A549 (cell line): ENCODE data around the gene ADD2. TPM values are rescaled to one million over a fixed set of nuclear protein-coding genes. Genes with fewer than 3 reads are reported as not detected.

Experiments used
- ATAC-seq, 2 experiments: fragments of 200-7000 bp in 1 of 2; fragments of >200 bp in 1 of 2; cut with Nextera tagmentation in 1 of 2; cut with Tn5 transposase in 1 of 2; 3 replicates each; pipeline versions ENCODE4 v1.8.0 to v1.9.1; 2018 to 2020; ENCODE audit warnings: mild to moderate bottlenecking in 1 of 2, moderate library complexity in 1 of 2
- CTCF ChIA-PET: fragments of 300-600 bp; sonication (Branson Sonifier 250); formaldehyde crosslinking; extraction: SDS; loops from one replicate; lab custom pipeline; 2021; ENCODE audit warnings: antibody characterized with exemption, inconsistent platforms; lab: Yijun Ruan, JAX
- POLR2A ChIA-PET: fragments of 350-600 bp; formaldehyde crosslinking; extraction: SDS; loops from one replicate; lab custom pipeline; 2021; ENCODE audit warnings: antibody characterized with exemption, inconsistent platforms; lab: Yijun Ruan, JAX
- DNase-seq, 2 experiments: peaks; one replicate each; pipeline versions ENCODE4 v3.0.0 to v3.0.0-alpha.2; 2011 to 2016; ENCODE audit warnings: low read depth in 1 of 2, low spot score in 1 of 2
- FAIRE-seq: peaks from 2 replicates; lab custom pipeline; 2011; peaks lifted over from hg19 to GRCh38; lab: Jason Lieb, UNC
- H3K27ac ChIP-seq, 2 experiments: fragments of >200 bp; sonication (Bioruptor Twin); formaldehyde crosslinking; 3 replicates each; pipeline ENCODE4 v1.5.1; 2016 to 2017
- H3K4me1 ChIP-seq: fragments of >200 bp; sonication (Bioruptor Twin); formaldehyde crosslinking; 3 replicates; pipeline ENCODE4 v1.6.1; 2016
- H3K4me2 ChIP-seq: fragments of >200 bp; sonication (Bioruptor Twin); formaldehyde crosslinking; 3 replicates; pipeline ENCODE4 v1.6.1; 2016
- H3K4me3 ChIP-seq: fragments of >200 bp; sonication (Bioruptor Twin); formaldehyde crosslinking; 3 replicates; pipeline ENCODE4 v1.5.1; 2016
- H3K9me3 ChIP-seq: fragments of >200 bp; sonication (Bioruptor Twin); formaldehyde crosslinking; 3 replicates; pipeline ENCODE4 v1.6.1; 2016
- CHD4 ChIP-seq: fragments of 200-600 bp; sonication (generic); IDR thresholded peaks from 2 replicates; pipeline ENCODE4 v1.6.1; 2016; ENCODE audit warnings: antibody characterized with exemption, mild to moderate bottlenecking, borderline replicate concordance
- FOXS1 ChIP-seq: fragments of 250-450 bp; sonication (Bioruptor Pico); IDR thresholded peaks from 2 replicates; pipeline ENCODE4 v1.5.0; 2020; ENCODE audit warnings: mild to moderate bottlenecking, moderate library complexity
- JUN ChIP-seq, 2 experiments: fragments of >200 bp; sonication (Bioruptor Twin); formaldehyde crosslinking; IDR thresholded peaks; 2 replicates in 1 of 2; 3 replicates in 1 of 2; pipeline ENCODE4 v1.6.1; 2016 to 2017
- MAFK ChIP-seq: fragments of 450-650 bp; IDR thresholded peaks from 2 replicates; pipeline ENCODE4 v1.6.1; 2014; ENCODE audit not compliant: partially characterized antibody
- MYC ChIP-seq: IDR thresholded peaks from 2 replicates; pipeline ENCODE4 v1.6.1; 2012; ENCODE audit warnings: mild to moderate bottlenecking, inconsistent platforms, low read length, improper control_type of control experiment, borderline replicate concordance
- POLR2A ChIP-seq: IDR thresholded peaks from 2 replicates; pipeline ENCODE4 v1.6.1; 2012; ENCODE audit warnings: mild to moderate bottlenecking, low read length
- RARB ChIP-seq: fragments of 250-450 bp; sonication (Bioruptor Pico); IDR thresholded peaks from 2 replicates; pipeline ENCODE4 v1.8.0; 2021; ENCODE audit warnings: mild to moderate bottlenecking, moderate library complexity
- TP53 ChIP-seq: fragments of 250-450 bp; sonication (Bioruptor Pico); IDR thresholded peaks from 2 replicates; pipeline ENCODE4 v1.5.0; 2021; ENCODE audit warnings: mild to moderate bottlenecking, moderate library complexity
- ZFP36 ChIP-seq: fragments of 450-650 bp; IDR thresholded peaks from 2 replicates; pipeline ENCODE4 v1.6.1; 2014; ENCODE audit warnings: borderline replicate concordance; ENCODE audit not compliant: partially characterized antibody
- ZNF302 ChIP-seq: fragments of 250-450 bp; sonication (Bioruptor Pico); IDR thresholded peaks from 2 replicates; pipeline ENCODE4 v1.9.0; 2021; ENCODE audit warnings: inconsistent platforms, mild to moderate bottlenecking, moderate library complexity
- ZSCAN20 ChIP-seq: fragments of 250-450 bp; sonication (Bioruptor Pico); IDR thresholded peaks from 2 replicates; pipeline ENCODE4 v1.8.0; 2022; ENCODE audit warnings: mild to moderate bottlenecking, moderate library complexity
- WGBS: methylation state at CpG from one replicate; pipeline ENCODE4 v1.1.6; 2017; ENCODE audit errors: missing lambda C conversion rate; 5-methylcytosine and 5-hydroxymethylcytosine counted together
- polyA plus RNA-seq, 4 experiments: library from polyadenylated mRNA; depleted of rRNA in 3 of 4; stranded (reverse); fragments of >200 nt; fragmentation: RNase III in 1 of 4; extraction: RNeasy Plus Mini Kit Qiagen cat#74134 plus additional on column Dnase treatment in 1 of 4; gene quantifications; 2 replicates in 3 of 4; 3 replicates in 1 of 4; pipeline ENCODE4 v1.2.3, GENCODE V29; 2011 to 2017
- TF ChIP-seq, protein P1 (sequence below): fragments of >200 bp; sonication (Bioruptor Twin); formaldehyde crosslinking; IDR thresholded peaks from 2 replicates; pipeline ENCODE4 v1.6.1; 2016
- TF ChIP-seq, protein P2 (sequence below): IDR thresholded peaks from 2 replicates; pipeline ENCODE4 v1.6.1; 2012
- TF ChIP-seq, protein P3 (sequence below): fragments of 200-600 bp; sonication (generic); IDR thresholded peaks from 2 replicates; pipeline ENCODE4 v1.6.1; 2016; ENCODE audit warnings: antibody characterized with exemption, mild to moderate bottlenecking, moderate library complexity

ADD2 gene
- polyA plus RNA-seq, 2 of the 4 experiments (the other 2 are of a cell fraction), result 18.0 to 25.5 TPM

DNA sequence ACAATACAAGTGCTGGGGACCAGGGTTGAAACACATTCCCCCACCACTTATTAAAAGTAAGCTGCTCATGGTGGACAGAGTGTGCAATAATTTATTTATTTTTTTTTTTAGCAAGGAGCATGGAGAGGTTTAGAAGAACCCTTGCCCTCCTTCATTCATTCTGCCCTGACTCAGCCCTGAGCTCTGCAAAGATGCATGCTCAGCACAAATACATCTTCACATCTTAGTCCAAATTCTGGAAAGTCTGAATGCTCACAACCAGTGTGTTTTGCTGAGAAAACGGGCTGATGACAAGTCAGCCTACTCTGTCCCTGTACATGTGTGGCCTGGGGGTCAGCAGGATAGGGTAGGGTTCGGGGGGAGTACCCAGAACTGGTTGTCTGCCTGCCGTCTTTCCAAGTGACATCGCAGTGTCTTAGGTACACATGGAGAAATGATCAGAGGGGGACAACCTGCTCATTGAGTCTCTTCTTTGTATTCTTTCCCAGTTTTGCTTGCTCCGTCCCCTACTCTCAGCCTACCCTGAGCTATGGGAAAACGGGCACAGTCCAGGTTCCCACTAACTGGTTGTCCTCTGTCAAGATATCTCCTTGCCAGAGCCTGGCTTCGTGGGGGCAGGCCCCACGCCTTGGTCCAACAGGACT, 76.4 kb downstream of the ADD2 start:
- Histone ChIP-seq H3K4me2 (no peak overlapping the region), H3K4me1 (peaks cover 7% of the 10 kb centered on the region), H3K4me3 (no peak overlapping the region), H3K9me3 (no peaks in the 10 kb centered on the region), H3K27ac (no peak overlapping the region)
- TF ChIP-seq MAFK (peak; percentile 89), CHD4 (no peak)
- 89% methylated on average over 8 of the region's 8 CpGs for WGBS
- ChIA-PET CTCF (interaction anchor here (0.8 to 6.1 kb wide), 3 partner anchors 9 to 77 kb away, joined by 3 to 41 read pairs (median 4); partner anchors contain the start of gene ADD2), POLR2A (no interaction called here)
- ATAC-seq (no peak), FAIRE-seq (no peak), DNase-seq (no peak)

DNA sequence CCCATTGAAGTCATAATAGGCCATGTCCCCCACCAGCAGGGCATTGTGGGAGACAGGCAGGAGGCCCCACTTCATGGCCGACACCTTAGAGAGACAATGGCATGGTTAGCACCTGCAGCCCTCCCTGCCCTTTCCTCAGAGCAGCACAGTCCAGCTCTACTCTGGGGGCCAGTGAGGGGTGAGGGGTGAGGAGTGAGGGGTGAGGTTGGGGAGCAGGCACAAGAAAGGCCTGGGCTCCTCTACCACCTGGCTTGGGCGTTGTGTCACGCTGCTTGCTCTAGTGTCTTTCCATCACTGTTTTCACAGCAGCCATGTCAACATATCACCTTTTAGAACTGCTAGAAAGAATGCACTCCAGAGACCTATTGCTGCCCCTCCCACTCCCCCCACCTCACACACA, 77.2 kb downstream of the ADD2 start:
- no peak for FAIRE-seq
- WGBS, result 86% methylated on average over 3 of the region's 3 CpGs
- H3K4me3 ChIP-seq, result no peak overlapping the region
- H3K9me3 ChIP-seq, result no peaks in the 10 kb centered on the region
- peaks cover 7% of the 10 kb centered on the region for H3K4me1 ChIP-seq
- ATAC-seq, result no peak
- CTCF ChIA-PET, result interaction anchor here (6.1 kb wide), 1 partner anchor 78 kb away, joined by 41 read pairs; the partner anchor contains the start of gene ADD2
- no peak overlapping the region for H3K4me2 ChIP-seq
- no peak for DNase-seq
- H3K27ac ChIP-seq, result no peak overlapping the region
- no peak for TF ChIP-seq ZSCAN20 (CRISPR knock-in tag)
- TF ChIP-seq RARB (CRISPR knock-in tag), result no peak
- TF ChIP-seq, protein P1, sequence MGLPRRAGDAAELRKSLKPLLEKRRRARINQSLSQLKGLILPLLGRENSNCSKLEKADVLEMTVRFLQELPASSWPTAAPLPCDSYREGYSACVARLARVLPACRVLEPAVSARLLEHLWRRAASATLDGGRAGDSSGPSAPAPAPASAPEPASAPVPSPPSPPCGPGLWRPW, result no peak
- no peak for TF ChIP-seq TP53
- no peak for TF ChIP-seq POLR2A
- TF ChIP-seq MYC, result no peak
- TF ChIP-seq ZNF302 (CRISPR knock-in tag), result no peak
- TF ChIP-seq, all 56 proteins: peak for 0
- POLR2A ChIA-PET, result no interaction called here

DNA sequence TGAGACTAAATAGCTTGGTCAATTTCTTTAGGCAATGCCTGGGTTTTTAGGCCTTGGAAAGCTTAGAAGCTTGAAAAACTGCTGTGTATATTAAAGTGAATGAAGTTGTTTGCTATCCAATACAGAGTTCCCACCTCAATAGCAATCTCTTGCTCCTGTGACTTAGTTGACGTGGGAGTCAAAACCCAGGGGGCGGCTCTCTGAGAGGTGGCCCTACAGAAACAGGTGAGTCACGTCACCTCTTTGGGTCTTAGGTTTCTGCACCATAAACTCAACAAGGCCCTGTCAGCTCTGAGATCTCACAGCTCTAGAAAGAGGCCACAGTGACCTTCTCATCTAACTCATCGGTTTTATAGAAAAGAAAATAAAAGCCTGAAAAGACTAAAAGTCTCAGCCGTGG, 79.6 kb downstream of the ADD2 start:
- ATAC-seq (no peak), DNase-seq (no peak), FAIRE-seq (no peak)
- H3K4me3 ChIP-seq, result no peak overlapping the region
- H3K27ac ChIP-seq, result no peak overlapping the region
- ChIA-PET POLR2A (no interaction called here), CTCF (interaction anchor here (0.9 to 6.1 kb wide), 6 partner anchors 17 to 97 kb away, joined by 4 to 41 read pairs (median 5); partner anchors contain the start of gene ADD2)
- H3K4me2 ChIP-seq, result no peak overlapping the region
- H3K4me1 ChIP-seq, result peaks cover 7% of the 10 kb centered on the region
- WGBS, result 85% methylated on average over 5 of the region's 5 CpGs
- no peak for TF ChIP-seq MYC
- TF ChIP-seq, protein P2, sequence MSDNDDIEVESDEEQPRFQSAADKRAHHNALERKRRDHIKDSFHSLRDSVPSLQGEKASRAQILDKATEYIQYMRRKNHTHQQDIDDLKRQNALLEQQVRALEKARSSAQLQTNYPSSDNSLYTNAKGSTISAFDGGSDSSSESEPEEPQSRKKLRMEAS, result no peak
- TF ChIP-seq, protein P3, sequence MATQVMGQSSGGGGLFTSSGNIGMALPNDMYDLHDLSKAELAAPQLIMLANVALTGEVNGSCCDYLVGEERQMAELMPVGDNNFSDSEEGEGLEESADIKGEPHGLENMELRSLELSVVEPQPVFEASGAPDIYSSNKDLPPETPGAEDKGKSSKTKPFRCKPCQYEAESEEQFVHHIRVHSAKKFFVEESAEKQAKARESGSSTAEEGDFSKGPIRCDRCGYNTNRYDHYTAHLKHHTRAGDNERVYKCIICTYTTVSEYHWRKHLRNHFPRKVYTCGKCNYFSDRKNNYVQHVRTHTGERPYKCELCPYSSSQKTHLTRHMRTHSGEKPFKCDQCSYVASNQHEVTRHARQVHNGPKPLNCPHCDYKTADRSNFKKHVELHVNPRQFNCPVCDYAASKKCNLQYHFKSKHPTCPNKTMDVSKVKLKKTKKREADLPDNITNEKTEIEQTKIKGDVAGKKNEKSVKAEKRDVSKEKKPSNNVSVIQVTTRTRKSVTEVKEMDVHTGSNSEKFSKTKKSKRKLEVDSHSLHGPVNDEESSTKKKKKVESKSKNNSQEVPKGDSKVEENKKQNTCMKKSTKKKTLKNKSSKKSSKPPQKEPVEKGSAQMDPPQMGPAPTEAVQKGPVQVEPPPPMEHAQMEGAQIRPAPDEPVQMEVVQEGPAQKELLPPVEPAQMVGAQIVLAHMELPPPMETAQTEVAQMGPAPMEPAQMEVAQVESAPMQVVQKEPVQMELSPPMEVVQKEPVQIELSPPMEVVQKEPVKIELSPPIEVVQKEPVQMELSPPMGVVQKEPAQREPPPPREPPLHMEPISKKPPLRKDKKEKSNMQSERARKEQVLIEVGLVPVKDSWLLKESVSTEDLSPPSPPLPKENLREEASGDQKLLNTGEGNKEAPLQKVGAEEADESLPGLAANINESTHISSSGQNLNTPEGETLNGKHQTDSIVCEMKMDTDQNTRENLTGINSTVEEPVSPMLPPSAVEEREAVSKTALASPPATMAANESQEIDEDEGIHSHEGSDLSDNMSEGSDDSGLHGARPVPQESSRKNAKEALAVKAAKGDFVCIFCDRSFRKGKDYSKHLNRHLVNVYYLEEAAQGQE, result no peak
- TF ChIP-seq, all 56 proteins: peak for 0
- no peaks in the 10 kb centered on the region for H3K9me3 ChIP-seq

DNA sequence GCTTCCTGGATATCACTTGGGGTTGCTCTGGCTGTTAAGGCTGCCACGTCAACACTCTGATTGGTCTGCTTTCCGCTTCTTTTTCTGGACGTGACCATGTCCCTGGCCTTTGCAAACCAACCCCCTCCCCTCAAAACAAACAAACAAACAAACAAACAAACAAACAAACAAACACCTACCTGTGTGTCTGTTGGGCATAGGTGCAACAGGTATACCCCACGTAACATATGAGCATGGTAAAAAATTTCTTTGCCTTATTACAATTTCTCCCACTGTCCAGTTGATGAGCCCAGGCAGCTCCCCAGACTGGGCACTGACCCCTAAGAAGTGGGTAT, 80.6 kb downstream of the ADD2 start:
- Histone ChIP-seq H3K4me3 (no peak overlapping the region), H3K4me2 (peak overlapping the region; percentile 48; the same call in 1 of the 3 replicates), H3K27ac (peak overlapping the region; percentile 59 to 80; a peak in 5 of 6 replicates), H3K4me1 (peaks cover 7% of the 10 kb centered on the region), H3K9me3 (no peaks in the 10 kb centered on the region)
- FAIRE-seq (no peak), ATAC-seq (no peak), DNase-seq (no peak)
- TF ChIP-seq, protein P2, result no peak
- TF ChIP-seq JUN (IDR thresholded peaks at IDR 0.05) (no peak), TP53 (no peak), FOXS1 (CRISPR knock-in tag) (no peak), ZFP36 (no peak)
- TF ChIP-seq, protein P1, result no peak
- ChIA-PET CTCF (interaction anchor here (0.5 to 6.1 kb wide), 18 partner anchors 10 to 434 kb away, joined by 3 to 41 read pairs (median 6); partner anchors contain the start of gene ADD2), POLR2A (interaction anchor here (1.0 kb wide), 1 partner anchor 81 kb away, joined by 6 read pairs; the partner anchor contains the start of gene ADD2)
- WGBS, result 95% methylated on average over 4 of the region's 4 CpGs
